HFFc6 (cell line): ENCODE results near the gene SNRPA. TPM values are rescaled to one million over a fixed set of nuclear protein-coding genes. Genes with fewer than 3 reads are reported as not detected.

Source experiments
- DNase-seq: peaks from one replicate; pipeline ENCODE4 v3.0.0-alpha.2; 2018
- H3K27ac Mint-ChIP-seq: 2 replicates; pipeline ENCODE4 v1.8.0; 2020; ENCODE audit warnings: mild to moderate bottlenecking, mixed read lengths
- H3K27me3 Mint-ChIP-seq: 2 replicates; pipeline ENCODE4 v1.8.0; 2021; ENCODE audit warnings: mild to moderate bottlenecking, moderate library complexity, mixed read lengths; ENCODE audit not compliant: insufficient read depth
- H3K36me3 Mint-ChIP-seq: 2 replicates; pipeline ENCODE4 v1.8.0; 2021; ENCODE audit warnings: low read depth, mixed read lengths
- H3K4me1 Mint-ChIP-seq: 2 replicates; pipeline ENCODE4 v1.8.0; 2020; ENCODE audit warnings: low read depth, mixed read lengths
- H3K4me3 Mint-ChIP-seq: 2 replicates; pipeline ENCODE4 v1.8.0; 2020; ENCODE audit warnings: mild to moderate bottlenecking, moderate library complexity, mixed read lengths
- H3K9me3 Mint-ChIP-seq: 2 replicates; pipeline ENCODE4 v1.8.0; 2020; ENCODE audit warnings: mild to moderate bottlenecking, mixed read lengths
- CTCF ChIP-seq: fragments of 200-600 bp; sonication (generic); IDR thresholded peaks from 2 replicates; pipeline ENCODE4 v1.5.0; 2021; ENCODE audit warnings: antibody characterized with exemption, mild to moderate bottlenecking
- total RNA-seq, 6 experiments: library from RNA; stranded (reverse); fragmentation: NEBNext Ultra II Directional; extraction: Animal tissue kit (Norgen Biotek cat#: 25700); gene quantifications; 2 replicates in 1 of 6; 3 replicates in 5 of 6; pipeline ENCODE4 v1.2.3, GENCODE V29; 2021

Gene SNRPA
- total RNA-seq, 6 experiments from 2014 or later: 87.8 to 120 (median 104) TPM

- Mint-ChIP-seq H3K9me3 (no peaks in the 10 kb centered on the region), H3K36me3 (peaks cover 17% of the 10 kb centered on the region; the same call in 1 of the 2 replicates), H3K4me1 (peaks cover 68% of the 10 kb centered on the region), H3K4me3 (peak overlapping the region; percentile 97), H3K27me3 (peaks cover 3% of the 10 kb centered on the region), H3K27ac (peak overlapping the region; percentile 94)
- TF ChIP-seq CTCF: no peak
- no peak for DNase-seq
These were observed 32.9 kb upstream of the SNRPA start for GRCh38 chr19:40717880-40718773.

GRCh38 chr19:40718774-40719391 lies 32.1 kb upstream of the SNRPA start:
- Mint-ChIP-seq H3K27me3 (peaks cover 5% of the 10 kb centered on the region), H3K4me3 (peak overlapping the region; percentile 97), H3K9me3 (no peaks in the 10 kb centered on the region), H3K36me3 (peaks cover 25% of the 10 kb centered on the region; the same call in 1 of the 2 replicates), H3K4me1 (peaks cover 72% of the 10 kb centered on the region), H3K27ac (peak overlapping the region; percentile 94)
- no peak for TF ChIP-seq CTCF
- DNase-seq: peak; percentile 49

GRCh38 chr19:40719414-40719894 lies 31.5 kb upstream of the SNRPA start:
- no peak for DNase-seq
- peaks cover 5% of the 10 kb centered on the region for H3K27me3 Mint-ChIP-seq
- peak overlapping the region; percentile 94 for H3K27ac Mint-ChIP-seq
- no peaks in the 10 kb centered on the region for H3K9me3 Mint-ChIP-seq
- peaks cover 26% of the 10 kb centered on the region; the same call in 1 of the 2 replicates for H3K36me3 Mint-ChIP-seq
- peak overlapping the region; percentile 97 for H3K4me3 Mint-ChIP-seq
- no peak for TF ChIP-seq CTCF
- peaks cover 67% of the 10 kb centered on the region for H3K4me1 Mint-ChIP-seq

- Mint-ChIP-seq H3K4me1 (peaks cover 54% of the 10 kb centered on the region), H3K36me3 (peaks cover 26% of the 10 kb centered on the region; the same call in 1 of the 2 replicates), H3K4me3 (peak overlapping the region; percentile 97), H3K9me3 (no peaks in the 10 kb centered on the region), H3K27ac (peak overlapping the region; percentile 80), H3K27me3 (peaks cover 2% of the 10 kb centered on the region)
- no peak for TF ChIP-seq CTCF
- DNase-seq: no peak
These were observed 29.9 kb upstream of the SNRPA start for GRCh38 chr19:40721140-40721486.

- Mint-ChIP-seq H3K9me3 (no peaks in the 10 kb centered on the region), H3K27me3 (peaks cover 2% of the 10 kb centered on the region), H3K27ac (peak overlapping the region; percentile 82), H3K4me1 (peaks cover 50% of the 10 kb centered on the region), H3K4me3 (peak overlapping the region; percentile 73), H3K36me3 (peaks cover 26% of the 10 kb centered on the region; the same call in 1 of the 2 replicates)
- DNase-seq: peak; percentile 47
- TF ChIP-seq CTCF: no peak
These were observed 28.9 kb upstream of the SNRPA start for GRCh38 chr19:40721936-40722661.
